NB4 (cell line): ENCODE data around the gene INSR.
A peak's percentile ranks its signal among the peaks of the same experiment; 100 is the strongest.

Experiments
- DNase-seq: peaks from one replicate; pipeline ENCODE4 v3.0.0; 2010; ENCODE audit warnings: low read depth
- H3K4me3 ChIP-seq: one replicate; pipeline ENCODE4 v1.5.1; 2011; ENCODE audit warnings: mild to moderate bottlenecking, low read depth, low read length, moderate library complexity
- MAX ChIP-seq: IDR thresholded peaks from 2 replicates; pipeline ENCODE4 v1.6.1; 2011; ENCODE audit warnings: low read depth, low read length
- MYC ChIP-seq: IDR thresholded peaks from 2 replicates; pipeline ENCODE4 v1.6.1; 2011; ENCODE audit warnings: low read depth, low read length
- POLR2A ChIP-seq: IDR thresholded peaks from 2 replicates; pipeline ENCODE4 v1.6.1; 2011; ENCODE audit warnings: mild to moderate bottlenecking; ENCODE audit not compliant: insufficient read length; ENCODE audit errors: extremely low read depth
- TF ChIP-seq, protein P1 (sequence below): IDR thresholded peaks from one replicate; pipeline ENCODE4 v1.5.1; 2012; ENCODE audit warnings: low read depth, low read length

INSR gene

GRCh38 chr19:7203332-7203731 lies 90.9 kb downstream of the INSR start:
- H3K4me3 ChIP-seq = no peak overlapping the region
- no peak for DNase-seq
- TF ChIP-seq MYC = no peak
- no peak for TF ChIP-seq POLR2A
- TF ChIP-seq, protein P1, sequence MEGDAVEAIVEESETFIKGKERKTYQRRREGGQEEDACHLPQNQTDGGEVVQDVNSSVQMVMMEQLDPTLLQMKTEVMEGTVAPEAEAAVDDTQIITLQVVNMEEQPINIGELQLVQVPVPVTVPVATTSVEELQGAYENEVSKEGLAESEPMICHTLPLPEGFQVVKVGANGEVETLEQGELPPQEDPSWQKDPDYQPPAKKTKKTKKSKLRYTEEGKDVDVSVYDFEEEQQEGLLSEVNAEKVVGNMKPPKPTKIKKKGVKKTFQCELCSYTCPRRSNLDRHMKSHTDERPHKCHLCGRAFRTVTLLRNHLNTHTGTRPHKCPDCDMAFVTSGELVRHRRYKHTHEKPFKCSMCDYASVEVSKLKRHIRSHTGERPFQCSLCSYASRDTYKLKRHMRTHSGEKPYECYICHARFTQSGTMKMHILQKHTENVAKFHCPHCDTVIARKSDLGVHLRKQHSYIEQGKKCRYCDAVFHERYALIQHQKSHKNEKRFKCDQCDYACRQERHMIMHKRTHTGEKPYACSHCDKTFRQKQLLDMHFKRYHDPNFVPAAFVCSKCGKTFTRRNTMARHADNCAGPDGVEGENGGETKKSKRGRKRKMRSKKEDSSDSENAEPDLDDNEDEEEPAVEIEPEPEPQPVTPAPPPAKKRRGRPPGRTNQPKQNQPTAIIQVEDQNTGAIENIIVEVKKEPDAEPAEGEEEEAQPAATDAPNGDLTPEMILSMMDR = no peak
- no peak for TF ChIP-seq MAX

GRCh38 chr19:7202888-7203287 lies 91.3 kb downstream of the INSR start:
- DNase-seq = no peak
- no peak for TF ChIP-seq MAX
- TF ChIP-seq, protein P1 = no peak
- no peak for TF ChIP-seq POLR2A
- TF ChIP-seq MYC = no peak
- no peak overlapping the region for H3K4me3 ChIP-seq

- H3K4me3 ChIP-seq = no peak overlapping the region
- DNase-seq = peak; percentile 59
- TF ChIP-seq MAX (no peak), MYC (no peak), POLR2A (no peak)
- TF ChIP-seq, protein P1 = no peak
Measured at GRCh38 chr19:7200736-7201135, 93.5 kb downstream of the INSR start.

- peak; percentile 45 for DNase-seq
- H3K4me3 ChIP-seq = no peak overlapping the region
- TF ChIP-seq MYC (no peak), MAX (no peak), POLR2A (no peak)
- TF ChIP-seq, protein P1 = no peak
Measured at GRCh38 chr19:7199613-7200533, 94.3 kb downstream of the INSR start.

DNA sequence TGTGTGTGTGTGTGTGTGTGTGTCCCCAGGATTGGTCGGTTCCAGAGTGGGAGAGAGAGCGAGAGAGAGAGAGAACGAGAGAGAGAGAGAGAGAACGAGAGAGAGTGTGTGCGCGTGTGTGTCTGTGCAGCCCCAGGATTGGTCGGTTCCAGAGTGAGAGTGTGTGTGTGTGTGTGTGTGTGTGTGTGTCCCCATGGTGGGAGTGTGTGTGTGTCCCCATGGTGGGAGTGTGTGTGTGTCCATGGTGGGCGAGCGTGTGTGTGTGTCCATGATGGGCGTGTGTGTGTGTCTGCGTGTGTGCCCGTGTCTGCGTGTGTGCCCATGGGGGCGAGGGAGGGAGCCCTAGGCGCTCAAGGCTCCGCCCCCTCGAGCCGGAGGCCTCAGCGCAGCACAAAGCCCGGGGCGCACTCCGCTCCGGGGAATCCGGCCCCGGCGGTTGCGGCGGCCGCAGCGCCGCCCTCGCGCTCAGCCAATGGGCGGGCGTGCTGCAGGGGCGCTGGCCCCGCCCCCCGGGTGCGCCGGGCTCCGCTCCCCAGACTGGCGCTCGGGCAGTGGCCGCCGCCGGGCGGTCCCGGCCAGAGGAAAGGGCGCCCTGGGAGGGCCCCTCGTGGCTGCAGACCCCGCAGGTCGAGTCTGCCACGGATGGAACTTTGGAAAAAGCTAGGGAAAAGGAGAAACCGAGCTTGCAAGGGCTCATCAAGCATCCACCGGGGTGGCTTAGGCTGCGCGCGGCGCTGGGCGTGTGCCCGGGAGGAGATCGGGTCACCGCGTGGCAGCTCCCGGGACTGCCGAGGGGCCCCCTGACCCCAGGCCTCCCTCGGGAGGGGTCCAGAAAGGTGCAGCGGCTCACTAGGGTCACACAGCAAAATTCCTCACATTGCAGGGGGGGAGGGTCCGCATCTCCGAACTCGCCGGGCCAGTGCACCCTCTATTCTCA lies 96.2 kb downstream of the INSR start:
- TF ChIP-seq MYC = peak; percentile 80; the same call in 1 of the 2 replicates
- peak; percentile 81 for TF ChIP-seq MAX
- TF ChIP-seq, protein P1 = no peak
- peak; percentile 88 for TF ChIP-seq POLR2A
- H3K4me3 ChIP-seq = peak overlapping the region; percentile 80
- DNase-seq = peak; percentile 97
